ENCODE results near the gene BCAR3.

BCAR3 gene

GRCh38 chr1:93614541-93614940 is 67.1 kb downstream of the BCAR3 start:
- DNase-seq, result no peak

- DNase-seq, result no peak
These were observed 67.7 kb downstream of the BCAR3 start for GRCh38 chr1:93613898-93614297.

- DNase-seq, result no peak
These were observed 69.1 kb downstream of the BCAR3 start for GRCh38 chr1:93612510-93612909.

GRCh38 chr1:93611668-93612067 is 70.0 kb downstream of the BCAR3 start:
- no peak for DNase-seq

- no peak for DNase-seq
These were observed 72.1 kb downstream of the BCAR3 start for GRCh38 chr1:93609536-93609935.

- DNase-seq, result no peak
These were observed 73.2 kb downstream of the BCAR3 start for GRCh38 chr1:93608187-93609109.

GRCh38 chr1:93607814-93608186 is 73.8 kb downstream of the BCAR3 start:
- DNase-seq, result no peak

- no peak for DNase-seq
These were observed 75.7 kb downstream of the BCAR3 start for GRCh38 chr1:93605812-93606512.

GRCh38 chr1:93605026-93605568 is 76.5 kb downstream of the BCAR3 start:
- no peak for DNase-seq

GRCh38 chr1:93604411-93604810 is 77.2 kb downstream of the BCAR3 start:
- no peak for DNase-seq

GRCh38 chr1:93603601-93604000 is 78.0 kb downstream of the BCAR3 start:
- no peak for DNase-seq

GRCh38 chr1:93603106-93603505 is 78.5 kb downstream of the BCAR3 start:
- DNase-seq, result no peak

GRCh38 chr1:93602101-93602500 is 79.5 kb downstream of the BCAR3 start:
- no peak for DNase-seq

- DNase-seq, result no peak
These were observed 80.0 kb downstream of the BCAR3 start for GRCh38 chr1:93601686-93602085.

- DNase-seq, result no peak
These were observed 81.0 kb downstream of the BCAR3 start for GRCh38 chr1:93600663-93601062.

GRCh38 chr1:93599479-93599878 is 82.2 kb downstream of the BCAR3 start:
- no peak for DNase-seq

GRCh38 chr1:93598861-93599439 is 82.7 kb downstream of the BCAR3 start:
- no peak for DNase-seq

GRCh38 chr1:93598396-93598795 is 83.2 kb downstream of the BCAR3 start:
- DNase-seq, result no peak

- DNase-seq, result no peak
These were observed 83.9 kb downstream of the BCAR3 start for GRCh38 chr1:93597709-93598108.

GRCh38 chr1:93596329-93597089 is 85.1 kb downstream of the BCAR3 start:
- no peak for DNase-seq

- DNase-seq, result no peak
These were observed 85.9 kb downstream of the BCAR3 start for GRCh38 chr1:93595743-93596142.

- no peak for DNase-seq
These were observed 86.4 kb downstream of the BCAR3 start for GRCh38 chr1:93595266-93595665.

GRCh38 chr1:93594603-93594880 is 87.1 kb downstream of the BCAR3 start:
- DNase-seq, result no peak

All from 8988T (cell line).